Naive thymus-derived CD4-positive, alpha-beta T cell (primary cell): Measurements from ENCODE around the gene TDG. TPM values are rescaled to one million over a fixed set of nuclear protein-coding genes. Genes with fewer than 3 reads are reported as not detected.
A peak's percentile ranks its signal among the peaks of the same experiment; 100 is the strongest.

Source experiments
- ATAC-seq: fragments of 150-1000 bp; cut with Tn5 transposase; 2 replicates; pipeline ENCODE4 v1.10.0; 2021; ENCODE audit warnings: mild to moderate bottlenecking, moderate library complexity
- CTCF ChIA-PET: fragments of 350-600 bp; sonication (Branson Sonifier 250); formaldehyde crosslinking; loops from one replicate; lab custom pipeline; 2021; ENCODE audit warnings: antibody characterized with exemption; lab: Charles Lee
- POLR2A ChIA-PET: fragments of 350-600 bp; sonication (Branson Sonifier 250); formaldehyde crosslinking; loops from one replicate; lab custom pipeline; 2021; ENCODE audit warnings: antibody characterized with exemption, inconsistent platforms; lab: Charles Lee
- DNase-seq, 9 donors: peaks; one replicate each; pipeline versions ENCODE4 v3.0.0 to v3.0.0-alpha.2; 2020 to 2022; ENCODE audit warnings: mixed read lengths in 1 of 9
- H3K27ac ChIP-seq: one replicate; pipeline ENCODE4 v1.7.0; 2013; ENCODE audit warnings: mild to moderate bottlenecking, low read depth, low read length, moderate library complexity
- H3K27me3 ChIP-seq, 2 donors: one replicate each; pipeline ENCODE4 v1.7.0; 2013; ENCODE audit warnings: low read length in 2 of 2, mild to moderate bottlenecking in 2 of 2, moderate library complexity in 2 of 2; ENCODE audit not compliant: control insufficient read depth in 2 of 2, insufficient read depth in 2 of 2
- H3K36me3 ChIP-seq, 3 experiments: 1 replicate in 2 of 3; 2 replicates in 1 of 3; pipeline ENCODE4 v1.7.0; 2013; ENCODE audit warnings: low read length in 3 of 3, mild to moderate bottlenecking in 3 of 3, moderate library complexity in 1 of 3; ENCODE audit not compliant: insufficient read depth in 3 of 3, control insufficient read depth in 2 of 3
- H3K4me1 ChIP-seq, 2 donors: one replicate each; pipeline ENCODE4 v1.7.0; 2013; ENCODE audit warnings: low read length in 2 of 2, mild to moderate bottlenecking in 2 of 2, moderate library complexity in 1 of 2; ENCODE audit not compliant: control insufficient read depth in 2 of 2, insufficient read depth in 2 of 2
- H3K4me3 ChIP-seq: 2 replicates; pipeline ENCODE4 v1.7.0; 2013; ENCODE audit warnings: mild to moderate bottlenecking, low read length
- H3K9me3 ChIP-seq, 3 experiments: 1 replicate in 2 of 3; 2 replicates in 1 of 3; pipeline ENCODE4 v1.7.0; 2013; ENCODE audit warnings: low read length in 3 of 3; ENCODE audit not compliant: control insufficient read depth in 2 of 3
- H3K27ac Mint-ChIP-seq, 9 donors: one replicate each; pipeline ENCODE4 v1.8.0; 2020 to 2022; ENCODE audit warnings: mixed read lengths in 9 of 9, mild to moderate bottlenecking in 8 of 9, moderate library complexity in 5 of 9, inconsistent platforms in 2 of 9
- H3K27me3 Mint-ChIP-seq, 5 donors: one replicate each; pipeline ENCODE4 v1.8.0; 2021 to 2022; ENCODE audit warnings: mixed read lengths in 5 of 5, mild to moderate bottlenecking in 1 of 5
- H3K36me3 Mint-ChIP-seq, 5 donors: one replicate each; pipeline ENCODE4 v1.8.0; 2020 to 2022; ENCODE audit warnings: mixed read lengths in 5 of 5, mild to moderate bottlenecking in 3 of 5, inconsistent platforms in 1 of 5
- H3K4me1 Mint-ChIP-seq, 7 donors: one replicate each; pipeline ENCODE4 v1.8.0; 2020 to 2022; ENCODE audit warnings: mixed read lengths in 7 of 7, mild to moderate bottlenecking in 3 of 7, inconsistent platforms in 1 of 7
- H3K4me3 Mint-ChIP-seq, 10 donors: one replicate each; pipeline ENCODE4 v1.8.0; 2020 to 2022; ENCODE audit warnings: mild to moderate bottlenecking in 10 of 10, mixed read lengths in 10 of 10, moderate library complexity in 6 of 10, inconsistent platforms in 2 of 10
- H3K9me3 Mint-ChIP-seq, 11 donors: one replicate each; pipeline ENCODE4 v1.8.0; 2020 to 2022; ENCODE audit warnings: mixed read lengths in 11 of 11, mild to moderate bottlenecking in 4 of 11, inconsistent platforms in 1 of 11, moderate library complexity in 1 of 11
- intact Hi-C, 2 donors: fragments of 100-400 bp; cut with micrococcal nuclease; formaldehyde crosslinking; loops; one replicate each; pipeline ENCODE4 v1.15.1; 2023
- polyA plus RNA-seq, 2 donors: library from polyadenylated mRNA; unstranded; fragments of 300-500 nt; fragmentation: Illumina TruSeq; gene quantifications; one replicate each; pipeline ENCODE4 v1.2.3, GENCODE V29; 2021
- total RNA-seq, 6 experiments: library from RNA in 5 of 6; stranded (reverse) in 5 of 6; gene quantifications; 1 replicate in 5 of 6; 2 replicates in 1 of 6; pipeline ENCODE4 v1.2.3 and lab custom pipeline; 2021 to 2026

The TDG gene
- total and polyA plus RNA-seq, 7 experiments from 2014 or later, result 15.4 to 43.0 (median 23.7) TPM

DNA sequence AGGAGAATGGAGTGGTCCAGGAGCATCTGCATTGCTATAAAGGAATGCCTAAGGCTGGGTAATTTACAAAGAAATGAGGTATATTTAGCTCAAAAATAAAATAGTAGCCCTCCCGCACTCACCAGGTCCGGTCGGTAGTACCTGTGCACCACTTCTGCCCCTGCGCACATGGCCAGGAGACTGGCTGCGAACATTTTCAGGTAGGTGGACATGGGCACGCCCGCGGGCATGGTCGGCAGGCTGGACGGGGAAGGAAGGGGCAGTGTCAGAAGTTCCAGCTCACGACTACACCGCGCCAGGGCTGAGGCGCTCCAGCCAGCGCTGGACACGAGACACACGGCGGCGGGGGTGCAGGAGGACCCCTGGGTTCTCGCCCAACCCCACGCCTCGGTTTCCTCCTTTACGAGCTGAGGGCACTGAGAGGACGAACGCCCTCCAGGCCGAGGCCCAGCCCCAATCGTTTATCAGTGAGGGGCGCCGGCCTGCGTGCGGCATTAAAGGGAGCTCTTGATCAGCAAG lies 9.1 kb upstream of the TDG start:
- H3K4me3 Mint-ChIP-seq, result peak overlapping the region; percentile 95 to 100 (median 99)
- peaks cover 25 to 58% (median 43%) of the 10 kb centered on the region in 7 donors for H3K4me1 Mint-ChIP-seq
- H3K27me3 Mint-ChIP-seq, result no peaks in the 10 kb centered on the region
- Histone ChIP-seq H3K36me3 (peaks cover 0 to 22% (median 0%) of the 10 kb centered on the region in 3 experiments), H3K9me3 (no peaks in the 10 kb centered on the region), H3K27ac (peak overlapping the region; percentile 73), H3K4me3 (peak overlapping the region; percentile 91), H3K27me3 (no peaks in the 10 kb centered on the region), H3K4me1 (peaks cover 13 to 17% of the 10 kb centered on the region in 2 donors)
- H3K36me3 Mint-ChIP-seq, result peaks cover 0 to 21% (median 7%) of the 10 kb centered on the region in 5 donors
- H3K27ac Mint-ChIP-seq, result peak overlapping the region; percentile 93 to 99 (median 98)
- DNase-seq (peak in 3 of 9 donors; percentile 4 to 7 (median 5)), ATAC-seq (no peak)
- peaks cover 0 to 1% (median 0%) of the 10 kb centered on the region in 11 donors for H3K9me3 Mint-ChIP-seq
- POLR2A ChIA-PET, result interaction anchor here (0.6 to 10.3 kb wide), 13 partner anchors 9 to 181 kb away, joined by 3 to 165 read pairs (median 6); partner anchors contain the start of genes HSP90B1, NFYB and TDG
- CTCF ChIA-PET, result interaction anchor here (1.0 to 2.3 kb wide), 4 partner anchors 9 to 76 kb away, joined by 3 to 11 read pairs (median 4); partner anchors contain the start of gene TDG
- intact Hi-C loops, result loop anchor here (1.0 to 2.0 kb wide), 13 partner anchors 9 to 1280 kb away; partner anchors contain the start of genes NT5DC3 (in 2 of the 2), TDG (in 2 of the 2), APPL2 (in 1 of the 2) and HCFC2 (in 1 of the 2)

DNA sequence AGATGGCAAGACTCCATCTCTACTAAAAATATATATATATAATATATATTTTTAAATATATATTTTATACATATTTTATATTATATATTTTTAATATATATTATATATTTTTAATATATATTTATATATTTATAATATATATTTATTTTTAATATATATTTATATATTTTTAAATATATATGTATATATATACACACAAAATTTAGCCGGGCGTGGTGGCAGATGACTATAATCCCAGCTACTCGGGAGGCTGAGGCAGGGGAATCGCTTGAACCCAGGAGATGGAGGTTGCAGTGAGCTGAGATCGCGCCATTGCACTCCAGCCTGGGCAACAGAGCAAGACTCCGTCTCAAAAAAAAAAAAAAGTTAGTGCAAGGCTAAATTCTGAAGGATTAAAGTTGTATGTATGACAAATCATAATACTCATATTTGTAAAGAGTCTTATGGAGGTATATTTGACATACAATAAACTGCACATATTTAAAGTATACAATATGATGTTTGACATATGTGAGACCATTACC lies 7.7 kb upstream of the TDG start:
- ATAC-seq (no peak), DNase-seq (no peak)
- Histone ChIP-seq H3K9me3 (no peaks in the 10 kb centered on the region), H3K4me3 (no peak overlapping the region), H3K36me3 (peaks cover 0 to 9% (median 0%) of the 10 kb centered on the region in 3 experiments), H3K27ac (peak overlapping the region; percentile 73), H3K4me1 (peaks cover 13 to 17% of the 10 kb centered on the region in 2 donors), H3K27me3 (no peaks in the 10 kb centered on the region)
- Mint-ChIP-seq H3K4me3 (peak overlapping the region; percentile 95 to 100 (median 99)), H3K27me3 (no peaks in the 10 kb centered on the region), H3K4me1 (peaks cover 21 to 53% (median 38%) of the 10 kb centered on the region in 7 donors), H3K36me3 (peaks cover 0 to 16% (median 4%) of the 10 kb centered on the region in 5 donors), H3K27ac (peak overlapping the region; percentile 93 to 99 (median 98)), H3K9me3 (peaks cover 0 to 1% (median 0%) of the 10 kb centered on the region in 11 donors)
- ChIA-PET CTCF (no interaction called here), POLR2A (interaction anchor here (1.0 to 10.3 kb wide), 4 partner anchors 7 to 56 kb away, joined by 4 to 165 read pairs (median 32); partner anchors contain the start of genes HSP90B1 and TDG)
- intact Hi-C loops, result loop anchor here (1.0 to 2.0 kb wide), 13 partner anchors 7 to 1279 kb away; partner anchors contain the start of genes NT5DC3 (in 2 of the 2), TDG (in 2 of the 2), APPL2 (in 1 of the 2) and HCFC2 (in 1 of the 2)

DNA sequence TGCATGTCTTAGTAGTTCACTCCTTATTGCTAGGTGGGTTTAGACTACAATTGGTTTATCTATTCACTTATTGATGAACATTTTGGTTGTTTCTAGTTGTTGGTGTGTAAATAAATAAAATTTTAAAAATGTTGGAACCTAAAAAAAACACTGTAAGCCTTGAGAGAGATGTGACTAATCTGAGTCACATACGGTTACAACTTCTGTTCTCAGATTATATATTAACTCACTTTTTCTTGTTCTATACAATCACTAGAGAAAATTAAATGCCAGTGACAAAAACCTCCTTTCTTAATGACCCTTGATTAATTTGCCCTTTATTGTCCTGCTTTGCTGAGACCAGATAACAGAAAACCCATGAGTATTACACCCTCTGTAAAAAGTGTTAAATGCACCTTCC lies 7.1 kb upstream of the TDG start:
- H3K27me3 Mint-ChIP-seq, result no peaks in the 10 kb centered on the region
- no peaks in the 10 kb centered on the region for H3K9me3 ChIP-seq
- POLR2A ChIA-PET, result interaction anchor here (3.9 kb wide), 1 partner anchor 30 kb away, joined by 54 read pairs; the partner anchor contains the start of gene HSP90B1
- peaks cover 22 to 51% (median 41%) of the 10 kb centered on the region in 7 donors for H3K4me1 Mint-ChIP-seq
- CTCF ChIA-PET, result no interaction called here
- H3K4me1 ChIP-seq, result peaks cover 13 to 17% of the 10 kb centered on the region in 2 donors
- intact Hi-C loops, result no loop called here
- H3K27me3 ChIP-seq, result no peaks in the 10 kb centered on the region
- ATAC-seq (no peak), DNase-seq (no peak)
- no peak overlapping the region for H3K4me3 ChIP-seq
- H3K36me3 ChIP-seq, result peaks cover 0 to 2% (median 0%) of the 10 kb centered on the region in 3 experiments
- H3K9me3 Mint-ChIP-seq, result peaks cover 0 to 1% (median 0%) of the 10 kb centered on the region in 11 donors
- H3K27ac ChIP-seq, result no peak overlapping the region
- H3K4me3 Mint-ChIP-seq, result peak overlapping the region in 7 of 10 donors; percentile 9 to 73 (median 39)
- peaks cover 0 to 13% (median 4%) of the 10 kb centered on the region in 5 donors for H3K36me3 Mint-ChIP-seq
- H3K27ac Mint-ChIP-seq, result peak overlapping the region in 4 of 9 donors; percentile 32 to 63 (median 46)

DNA sequence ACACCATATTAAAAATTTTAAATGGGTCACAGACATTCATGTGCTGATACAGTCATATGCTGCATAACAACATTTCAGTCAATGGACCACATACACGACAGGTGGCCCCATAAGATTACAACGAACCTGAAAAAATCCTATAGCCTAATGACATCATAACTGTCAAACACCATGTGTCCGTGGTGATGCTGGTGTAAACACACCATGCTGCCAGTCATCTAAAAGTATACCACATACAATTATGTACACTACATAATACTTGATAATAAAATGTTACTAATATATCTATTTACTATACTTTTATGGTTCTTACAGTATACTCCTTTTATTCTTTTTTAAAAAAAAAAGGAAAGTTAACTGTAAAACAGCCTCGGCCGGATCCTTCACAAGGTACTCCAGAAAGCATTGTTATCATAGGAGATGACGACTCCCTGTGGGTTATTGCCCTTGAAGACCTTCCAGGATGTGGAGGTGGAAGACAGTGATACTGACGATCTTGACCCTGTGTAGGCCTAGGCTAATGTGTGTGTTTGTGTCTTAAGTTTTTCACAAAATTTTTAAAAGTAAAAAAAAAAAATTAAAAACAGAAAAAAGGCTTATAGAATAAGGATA lies 5.0 kb upstream of the TDG start:
- Histone ChIP-seq H3K9me3 (no peaks in the 10 kb centered on the region), H3K4me1 (peaks cover 15 to 19% of the 10 kb centered on the region in 2 donors), H3K27ac (no peak overlapping the region), H3K36me3 (peaks cover 0 to under 1% (median 0%) of the 10 kb centered on the region in 3 experiments), H3K4me3 (no peak overlapping the region), H3K27me3 (no peaks in the 10 kb centered on the region)
- H3K4me1 Mint-ChIP-seq, result peaks cover 19 to 49% (median 35%) of the 10 kb centered on the region in 7 donors
- DNase-seq, result no peak
- H3K9me3 Mint-ChIP-seq, result peaks cover 0 to 4% (median 0%) of the 10 kb centered on the region in 11 donors
- intact Hi-C loops, result loop anchor here in 1 of 2 donors (10.0 kb wide), 1 partner anchor 1374 kb away; the partner anchor contains the start of gene C12orf75
- H3K36me3 Mint-ChIP-seq, result peaks cover 0 to 9% (median 0%) of the 10 kb centered on the region in 5 donors
- ChIA-PET CTCF (no interaction called here), POLR2A (interaction anchor here (0.6 to 9.4 kb wide), 6 partner anchors 20 to 329 kb away, joined by 3 to 124 read pairs (median 4); partner anchors contain the start of gene HSP90B1)
- ATAC-seq, result no peak
- H3K27me3 Mint-ChIP-seq, result no peaks in the 10 kb centered on the region
- no peak overlapping the region for H3K4me3 Mint-ChIP-seq
- peak overlapping the region in 1 of 9 donors; percentile 38 for H3K27ac Mint-ChIP-seq

DNA sequence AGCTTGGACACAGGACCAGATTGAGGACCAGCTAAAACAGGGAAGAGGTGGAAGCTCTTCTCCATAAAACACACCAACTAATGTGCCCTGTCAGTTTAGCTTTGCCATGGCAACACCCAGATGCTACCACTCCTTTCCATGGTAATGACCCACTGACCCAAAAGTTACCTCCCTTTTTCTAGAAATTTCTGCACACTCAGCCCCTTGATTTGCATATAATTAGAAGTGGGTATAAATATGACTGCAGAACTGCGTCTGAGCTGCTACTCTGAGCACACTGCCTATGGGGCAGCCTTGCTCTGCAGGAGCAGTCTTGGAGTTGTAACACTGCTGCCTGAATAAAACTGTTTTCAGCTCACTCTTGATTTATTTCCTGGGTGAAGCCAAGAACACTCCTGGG lies 3.2 kb upstream of the TDG start:
- intact Hi-C loops, result loop anchor here in 1 of 2 donors (10.0 kb wide), 1 partner anchor 1372 kb away; the partner anchor contains the start of gene C12orf75
- H3K27me3 Mint-ChIP-seq, result no peaks in the 10 kb centered on the region
- H3K9me3 ChIP-seq, result no peaks in the 10 kb centered on the region
- ChIA-PET CTCF (interaction anchor here (1.7 kb wide), 1 partner anchor 78 kb away, joined by 4 read pairs; no protein-coding TSS in a partner anchor), POLR2A (interaction anchor here (0.6 to 9.4 kb wide), 4 partner anchors 9 to 85 kb away, joined by 3 to 165 read pairs (median 66); partner anchors contain the start of gene HSP90B1)
- peak overlapping the region in 5 of 9 donors; percentile 4 to 75 (median 49) for H3K27ac Mint-ChIP-seq
- H3K36me3 Mint-ChIP-seq, result peaks cover 0 to 6% (median 0%) of the 10 kb centered on the region in 5 donors
- peaks cover 21 to 47% (median 36%) of the 10 kb centered on the region in 7 donors for H3K4me1 Mint-ChIP-seq
- peaks cover 0 to 5% (median 0%) of the 10 kb centered on the region in 3 experiments for H3K36me3 ChIP-seq
- peaks cover 0 to 3% (median 0%) of the 10 kb centered on the region in 11 donors for H3K9me3 Mint-ChIP-seq
- H3K27ac ChIP-seq, result no peak overlapping the region
- peaks cover 15 to 21% of the 10 kb centered on the region in 2 donors for H3K4me1 ChIP-seq
- H3K27me3 ChIP-seq, result no peaks in the 10 kb centered on the region
- ATAC-seq (no peak), DNase-seq (no peak)
- no peak overlapping the region for H3K4me3 ChIP-seq
- peak overlapping the region in 1 of 10 donors; percentile 26 for H3K4me3 Mint-ChIP-seq
